Brain microvascular endothelial cell (primary cell): ENCODE measurements around the gene THBS3.

ENCODE experiments used
- DNase-seq: peaks from one replicate; pipeline ENCODE4 v3.0.0-alpha.2; 2020
- H3K27ac ChIP-seq: fragments of 250-450 bp; sonication (Bioruptor Pico); 2 replicates; pipeline ENCODE4 v1.5.1; 2020; ENCODE audit warnings: mild to moderate bottlenecking, moderate library complexity
- H3K27me3 ChIP-seq: fragments of 250-450 bp; sonication (Bioruptor Pico); replicated peaks from 2 replicates; pipeline ENCODE4 v1.5.1; 2020; ENCODE audit warnings: mild to moderate bottlenecking
- H3K36me3 ChIP-seq: fragments of 250-450 bp; sonication (Bioruptor Pico); replicated peaks from 2 replicates; pipeline ENCODE4 v1.5.1; 2020; ENCODE audit warnings: mild to moderate bottlenecking
- H3K4me3 ChIP-seq: 2 replicates; pipeline ENCODE4 v1.5.1; 2011; ENCODE audit warnings: low read depth, mild to moderate bottlenecking, control low read depth, low read length, moderate library complexity
- CTCF ChIP-seq: IDR thresholded peaks from 2 replicates; pipeline ENCODE4 v1.5.1; 2011; ENCODE audit warnings: low read depth, mild to moderate bottlenecking, moderate library complexity, low read length, control low read depth, inconsistent platforms; ENCODE audit errors: missing control alignments
- in situ Hi-C: cut with HindIII; loops from 2 replicates; pipeline ENCODE4 v1.10.0; 2017; ENCODE audit warnings: low sequenced_read_pairs, low pct_ligation_motif_present

THBS3 gene

DNA sequence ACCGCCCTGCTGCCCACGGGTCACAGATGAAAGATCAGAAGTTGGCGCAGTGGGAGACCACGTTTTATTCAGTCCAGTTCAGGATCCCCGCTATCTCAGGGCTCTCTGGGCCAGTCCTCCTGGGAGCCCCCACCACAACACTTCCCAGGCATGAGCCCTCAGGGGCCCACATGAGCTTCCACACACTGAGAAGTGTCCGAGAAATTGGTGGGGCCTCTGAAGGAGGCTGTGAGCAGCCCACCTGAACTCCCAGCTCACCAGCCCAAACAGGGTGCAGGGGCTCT lies 22.0 kb downstream of the THBS3 start:
- TF ChIP-seq CTCF = no peak
- in situ Hi-C loops = no loop called here
- Histone ChIP-seq H3K4me3 (no peak overlapping the region), H3K27ac (no peak overlapping the region), H3K27me3 (no peaks in the 10 kb centered on the region), H3K36me3 (peaks cover under 1% of the 10 kb centered on the region)
- no peak for DNase-seq

- Histone ChIP-seq H3K4me3 (no peak overlapping the region), H3K27me3 (no peaks in the 10 kb centered on the region), H3K27ac (no peak overlapping the region), H3K36me3 (peaks cover 5% of the 10 kb centered on the region)
- in situ Hi-C loops = no loop called here
- no peak for DNase-seq
- TF ChIP-seq CTCF = no peak
Measured at GRCh38 chr1:155184835-155185782, 22.6 kb downstream of the THBS3 start.

- Histone ChIP-seq H3K27ac (no peak overlapping the region), H3K27me3 (no peaks in the 10 kb centered on the region), H3K36me3 (peaks cover 12% of the 10 kb centered on the region), H3K4me3 (no peak overlapping the region)
- no peak for TF ChIP-seq CTCF
- in situ Hi-C loops = no loop called here
- DNase-seq = no peak
Measured at GRCh38 chr1:155184351-155184811, 23.3 kb downstream of the THBS3 start.

DNA sequence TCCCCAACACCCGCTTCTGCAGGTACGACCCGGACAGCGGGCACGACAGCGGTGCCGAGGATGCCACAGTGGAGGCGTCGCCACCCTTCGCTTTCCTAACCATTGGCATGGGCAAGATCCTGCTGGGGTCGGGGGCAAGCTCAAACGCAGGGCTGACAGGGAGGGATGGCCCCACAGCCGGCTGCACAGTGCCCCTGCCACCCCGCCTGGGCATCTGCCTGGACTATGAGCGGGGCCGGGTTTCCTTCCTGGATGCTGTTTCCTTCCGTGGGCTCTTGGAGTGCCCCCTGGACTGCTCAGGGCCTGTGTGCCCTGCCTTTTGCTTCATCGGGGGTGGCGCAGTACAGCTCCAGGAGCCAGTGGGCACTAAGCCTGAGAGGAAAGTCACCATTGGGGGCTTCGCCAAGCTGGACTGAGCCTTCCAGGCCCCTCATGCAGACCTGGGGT lies 23.9 kb downstream of the THBS3 start:
- Histone ChIP-seq H3K4me3 (no peak overlapping the region), H3K27me3 (no peaks in the 10 kb centered on the region), H3K27ac (no peak overlapping the region), H3K36me3 (peaks cover 16% of the 10 kb centered on the region)
- in situ Hi-C loops = no loop called here
- no peak for DNase-seq
- TF ChIP-seq CTCF = no peak

- H3K36me3 ChIP-seq = peaks cover 28% of the 10 kb centered on the region
- no peak for TF ChIP-seq CTCF
- in situ Hi-C loops = no loop called here
Measured at GRCh38 chr1:155182052-155182550, 25.6 kb downstream of the THBS3 start.

More at GRCh38 chr1:155182052-155182550, 25.6 kb downstream of the THBS3 start:
- no peak for DNase-seq
- Histone ChIP-seq H3K27me3 (no peaks in the 10 kb centered on the region), H3K4me3 (no peak overlapping the region), H3K27ac (no peak overlapping the region)
